OCI-LY7 (cell line): ENCODE measurements around the gene LEFTY2.

ENCODE experiments used
- CTCF ChIP-seq: fragments of 200-600 bp; sonication (generic); conservative IDR thresholded peaks from 2 replicates; pipeline ENCODE4 v1.5.1; 2014; ENCODE audit warnings: mild to moderate bottlenecking, antibody characterized with exemption, low read length, moderate library complexity, mixed read lengths
- EZH2phosphoT487 ChIP-seq: fragments of 200-600 bp; sonication (generic); IDR thresholded peaks from 2 replicates; pipeline ENCODE4 v1.6.1; 2018; ENCODE audit warnings: low read depth, borderline replicate concordance, mild to moderate bottlenecking, mixed run types, antibody characterized with exemption, low read length, moderate library complexity, mixed read lengths

- TF ChIP-seq CTCF (no peak), EZH2phosphoT487 (no peak)
Observed at GRCh38 chr1:225888898-225889601, 52.0 kb downstream of the LEFTY2 start, which contains the start of gene LEFTY1.
